Left ventricle myocardium inferior (tissue), 1 donor: Measurements from ENCODE around the gene GDF2. TPM values are rescaled to one million over a fixed set of nuclear protein-coding genes. Genes with fewer than 3 reads are reported as not detected.

Source experiments
- DNase-seq: peaks from one replicate; pipeline ENCODE4 v3.0.0-alpha.2; 2020
- H3K27ac ChIP-seq: fragments of 200-600 bp; replicated peaks from 2 replicates; pipeline ENCODE4 v1.8.0; 2021
- H3K27me3 ChIP-seq: fragments of 200-600 bp; 2 replicates; pipeline ENCODE4 v1.8.0; 2021; ENCODE audit warnings: low read depth
- H3K36me3 ChIP-seq: fragments of 200-600 bp; 2 replicates; pipeline ENCODE4 v1.8.0; 2021
- H3K4me1 ChIP-seq: fragments of 200-600 bp; 2 replicates; pipeline ENCODE4 v1.8.0; 2021
- H3K4me3 ChIP-seq: fragments of 200-600 bp; 2 replicates; pipeline ENCODE4 v1.8.0; 2021; ENCODE audit warnings: mild to moderate bottlenecking, moderate library complexity
- H3K9me3 ChIP-seq: fragments of 200-600 bp; replicated peaks from 2 replicates; pipeline ENCODE4 v1.8.0; 2021
- intact Hi-C: fragments of 100-400 bp; cut with micrococcal nuclease; formaldehyde crosslinking; loops from one replicate; pipeline ENCODE4 v1.11.0; 2022
- total RNA-seq: library from RNA; stranded (reverse); fragmentation: NEBNext Ultra II Directional; extraction: Animal tissue kit (Norgen Biotek cat#: 25700); gene quantifications from one replicate; pipeline ENCODE4 v1.2.1, GENCODE V29; 2021
- TF ChIP-seq, protein P1 (sequence below): fragments of 200-600 bp; IDR thresholded peaks from 2 replicates; pipeline ENCODE4 v1.8.0; 2021; ENCODE audit warnings: antibody characterized with exemption, mild to moderate bottlenecking, borderline replicate concordance
- donor health status: DM: no; HTN: yes; CAD: no; lungs with severe emphysema.

Gene GDF2
- total RNA-seq, 1 donor from 2014 or later, result not detected

DNA sequence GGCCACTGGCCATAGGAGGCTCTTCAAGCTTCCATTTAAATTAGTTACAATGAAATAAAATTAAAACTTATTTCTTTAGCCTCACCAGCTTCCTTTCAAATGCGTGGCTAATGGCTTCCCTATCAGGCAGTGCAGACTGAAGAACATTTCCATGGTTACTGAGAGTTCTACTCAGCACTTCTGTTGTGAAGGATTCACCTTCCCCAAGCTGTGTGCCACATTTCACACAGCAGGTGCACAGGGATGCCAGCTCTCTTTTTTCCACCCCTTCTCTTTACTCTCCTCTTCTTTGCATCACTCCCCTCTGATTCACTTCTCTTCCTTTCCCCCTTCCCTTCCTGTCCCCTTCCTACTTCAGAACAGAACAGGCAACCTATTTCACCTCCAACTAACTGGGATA lies 833 bp downstream of the GDF2 start:
- intact Hi-C loops, result no loop called here
- Histone ChIP-seq H3K27me3 (peaks cover 41% of the 10 kb centered on the region), H3K36me3 (no peaks in the 10 kb centered on the region), H3K27ac (no peak overlapping the region), H3K4me3 (no peak overlapping the region), H3K9me3 (no peaks in the 10 kb centered on the region), H3K4me1 (peaks cover 22% of the 10 kb centered on the region)
- TF ChIP-seq, protein P1, sequence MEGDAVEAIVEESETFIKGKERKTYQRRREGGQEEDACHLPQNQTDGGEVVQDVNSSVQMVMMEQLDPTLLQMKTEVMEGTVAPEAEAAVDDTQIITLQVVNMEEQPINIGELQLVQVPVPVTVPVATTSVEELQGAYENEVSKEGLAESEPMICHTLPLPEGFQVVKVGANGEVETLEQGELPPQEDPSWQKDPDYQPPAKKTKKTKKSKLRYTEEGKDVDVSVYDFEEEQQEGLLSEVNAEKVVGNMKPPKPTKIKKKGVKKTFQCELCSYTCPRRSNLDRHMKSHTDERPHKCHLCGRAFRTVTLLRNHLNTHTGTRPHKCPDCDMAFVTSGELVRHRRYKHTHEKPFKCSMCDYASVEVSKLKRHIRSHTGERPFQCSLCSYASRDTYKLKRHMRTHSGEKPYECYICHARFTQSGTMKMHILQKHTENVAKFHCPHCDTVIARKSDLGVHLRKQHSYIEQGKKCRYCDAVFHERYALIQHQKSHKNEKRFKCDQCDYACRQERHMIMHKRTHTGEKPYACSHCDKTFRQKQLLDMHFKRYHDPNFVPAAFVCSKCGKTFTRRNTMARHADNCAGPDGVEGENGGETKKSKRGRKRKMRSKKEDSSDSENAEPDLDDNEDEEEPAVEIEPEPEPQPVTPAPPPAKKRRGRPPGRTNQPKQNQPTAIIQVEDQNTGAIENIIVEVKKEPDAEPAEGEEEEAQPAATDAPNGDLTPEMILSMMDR, result no peak
- no peak for DNase-seq

DNA sequence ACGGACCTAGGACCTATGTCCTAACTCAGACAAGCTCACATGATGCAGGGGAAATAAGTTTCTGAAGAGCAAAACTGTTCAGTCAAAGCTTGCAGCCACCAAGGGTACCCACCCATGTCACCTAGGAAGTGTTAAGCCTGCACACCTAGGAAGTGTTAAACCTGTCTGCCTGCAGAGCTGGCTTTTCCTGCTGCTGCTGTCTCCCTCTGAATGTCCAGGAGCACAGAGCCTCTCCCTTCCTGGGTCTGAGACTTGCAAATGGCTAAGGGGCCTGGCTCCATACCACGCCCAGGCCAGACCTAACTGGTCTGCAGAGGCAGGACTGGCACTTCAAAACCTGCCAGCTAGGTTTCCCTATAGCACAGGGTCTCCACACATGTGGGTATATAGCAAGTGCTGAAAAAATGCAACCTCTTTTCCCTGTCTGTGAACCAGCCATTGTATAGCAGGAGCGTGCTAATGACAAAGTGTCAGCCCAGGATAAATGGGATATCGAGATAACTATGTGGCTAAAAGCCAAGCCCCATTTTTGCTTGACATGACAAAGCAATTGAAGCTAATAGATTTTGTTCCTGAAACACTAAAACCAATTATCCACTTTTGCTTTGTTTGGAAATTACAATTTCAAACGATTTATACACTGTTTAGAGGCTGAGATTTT lies 1.5 kb downstream of the GDF2 start:
- Histone ChIP-seq H3K9me3 (no peaks in the 10 kb centered on the region), H3K36me3 (no peaks in the 10 kb centered on the region), H3K4me3 (no peak overlapping the region), H3K27ac (no peak overlapping the region), H3K27me3 (peaks cover 41% of the 10 kb centered on the region), H3K4me1 (peaks cover 22% of the 10 kb centered on the region)
- intact Hi-C loops, result no loop called here
- TF ChIP-seq, protein P1, result no peak
- no peak for DNase-seq

- TF ChIP-seq, protein P1, result no peak
- H3K4me3 ChIP-seq, result no peak overlapping the region
- no peaks in the 10 kb centered on the region for H3K36me3 ChIP-seq
- intact Hi-C loops, result no loop called here
- H3K4me1 ChIP-seq, result peaks cover 22% of the 10 kb centered on the region
- peaks cover 40% of the 10 kb centered on the region for H3K27me3 ChIP-seq
- no peaks in the 10 kb centered on the region for H3K9me3 ChIP-seq
- DNase-seq, result no peak
- H3K27ac ChIP-seq, result no peak overlapping the region
Observed at GRCh38 chr10:47325303-47326291, 3.3 kb downstream of the GDF2 start.

- peaks cover 34% of the 10 kb centered on the region for H3K27me3 ChIP-seq
- no peaks in the 10 kb centered on the region for H3K36me3 ChIP-seq
- TF ChIP-seq, protein P1, result no peak
- H3K4me1 ChIP-seq, result peaks cover 20% of the 10 kb centered on the region
- H3K4me3 ChIP-seq, result no peak overlapping the region
- intact Hi-C loops, result no loop called here
- peak overlapping the region; percentile 54 for H3K27ac ChIP-seq
- no peak for DNase-seq
- H3K9me3 ChIP-seq, result no peaks in the 10 kb centered on the region
Observed at GRCh38 chr10:47326306-47326926, 4.2 kb downstream of the GDF2 start.

GRCh38 chr10:47326927-47327330 lies 4.7 kb downstream of the GDF2 start:
- peak overlapping the region; percentile 54 for H3K27ac ChIP-seq
- no peak overlapping the region for H3K4me3 ChIP-seq
- no peak for DNase-seq
- H3K27me3 ChIP-seq, result peaks cover 30% of the 10 kb centered on the region
- H3K4me1 ChIP-seq, result peaks cover 17% of the 10 kb centered on the region
- TF ChIP-seq, protein P1, result no peak
- intact Hi-C loops, result no loop called here
- no peaks in the 10 kb centered on the region for H3K36me3 ChIP-seq
- no peaks in the 10 kb centered on the region for H3K9me3 ChIP-seq
